ENCODE data around the gene IVL.

IVL gene, protein sequence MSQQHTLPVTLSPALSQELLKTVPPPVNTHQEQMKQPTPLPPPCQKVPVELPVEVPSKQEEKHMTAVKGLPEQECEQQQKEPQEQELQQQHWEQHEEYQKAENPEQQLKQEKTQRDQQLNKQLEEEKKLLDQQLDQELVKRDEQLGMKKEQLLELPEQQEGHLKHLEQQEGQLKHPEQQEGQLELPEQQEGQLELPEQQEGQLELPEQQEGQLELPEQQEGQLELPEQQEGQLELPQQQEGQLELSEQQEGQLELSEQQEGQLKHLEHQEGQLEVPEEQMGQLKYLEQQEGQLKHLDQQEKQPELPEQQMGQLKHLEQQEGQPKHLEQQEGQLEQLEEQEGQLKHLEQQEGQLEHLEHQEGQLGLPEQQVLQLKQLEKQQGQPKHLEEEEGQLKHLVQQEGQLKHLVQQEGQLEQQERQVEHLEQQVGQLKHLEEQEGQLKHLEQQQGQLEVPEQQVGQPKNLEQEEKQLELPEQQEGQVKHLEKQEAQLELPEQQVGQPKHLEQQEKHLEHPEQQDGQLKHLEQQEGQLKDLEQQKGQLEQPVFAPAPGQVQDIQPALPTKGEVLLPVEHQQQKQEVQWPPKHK

DNA sequence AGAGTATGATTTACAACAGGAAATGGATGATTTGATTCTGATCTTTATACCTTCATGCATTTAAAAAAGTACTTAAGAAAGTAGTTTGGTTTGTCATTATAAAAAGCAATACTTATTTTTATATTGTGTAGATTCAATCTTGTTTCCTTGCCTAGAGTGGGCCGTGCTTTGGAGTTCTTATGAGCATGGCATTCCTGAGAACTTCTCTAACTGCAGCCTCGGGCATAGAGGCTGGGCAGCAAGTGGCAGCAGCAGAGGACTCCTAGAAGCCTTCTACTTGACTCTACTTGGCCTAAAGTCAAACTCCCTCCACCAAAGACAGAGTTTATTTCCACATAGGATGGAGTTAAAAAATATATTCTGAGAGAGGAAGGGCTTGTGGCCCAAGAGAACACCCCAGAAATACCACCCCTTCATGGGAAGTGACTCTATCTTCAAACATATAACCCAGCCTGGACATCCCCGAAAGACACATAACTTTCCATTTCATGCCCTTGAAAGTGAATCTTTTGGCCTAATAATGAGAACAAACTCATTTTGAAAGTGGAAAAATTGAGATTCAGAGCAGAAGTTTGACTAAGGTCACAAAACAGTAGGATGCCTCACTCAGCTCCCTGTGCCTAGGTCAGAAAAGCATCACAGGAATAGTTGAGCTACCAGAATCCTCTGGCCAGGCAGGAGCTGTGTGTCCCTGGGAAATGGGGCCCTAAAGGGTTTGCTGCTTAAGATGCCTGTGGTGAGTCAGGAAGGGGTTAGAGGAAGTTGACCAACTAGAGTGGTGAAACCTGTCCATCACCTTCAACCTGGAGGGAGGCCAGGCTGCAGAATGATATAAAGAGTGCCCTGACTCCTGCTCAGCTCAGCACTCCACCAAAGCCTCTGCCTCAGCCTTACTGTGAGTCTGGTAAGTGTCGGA is at the start of gene IVL:
Gene IVL (plus strand): TSS at position 861 of the 916 bp plus-strand sequence. CDS start 1,252 bp downstream, outside the sequence.
- no peak for DNase-seq

- no peak for DNase-seq
Observed at GRCh38 chr1:152859696-152860095, 48.6 kb upstream of the IVL start, which contains the start of gene LCE7A. LCE7A (plus strand) TSS chr1:152859996; CDS start chr1:152860698, 702 bp downstream.

- no peak for DNase-seq
Observed at GRCh38 chr1:152860129-152860528, 48.2 kb upstream of the IVL start.

GRCh38 chr1:152861374-152861773 is 47.0 kb upstream of the IVL start:
- DNase-seq = no peak

DNA sequence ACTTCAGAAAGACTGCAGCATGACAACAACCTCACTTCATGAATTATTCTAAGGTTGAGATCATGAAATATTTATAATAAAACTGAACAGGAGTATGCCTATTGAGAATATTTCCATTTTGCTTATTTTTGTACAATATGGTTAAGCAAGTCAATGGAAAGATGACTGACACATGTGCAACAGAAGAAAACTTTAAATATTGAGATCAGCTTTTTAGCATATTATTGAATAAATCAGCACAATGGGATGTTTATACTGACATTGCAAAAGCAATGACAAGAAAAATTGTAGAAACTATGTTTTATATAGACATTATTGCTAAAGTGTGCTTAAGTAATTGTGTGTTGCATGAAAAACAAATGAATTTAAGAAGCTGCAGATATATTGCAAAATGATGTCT is 43.9 kb upstream of the IVL start:
- DNase-seq = no peak

- DNase-seq = no peak
Observed at GRCh38 chr1:152866321-152866720, 42.0 kb upstream of the IVL start.

DNA sequence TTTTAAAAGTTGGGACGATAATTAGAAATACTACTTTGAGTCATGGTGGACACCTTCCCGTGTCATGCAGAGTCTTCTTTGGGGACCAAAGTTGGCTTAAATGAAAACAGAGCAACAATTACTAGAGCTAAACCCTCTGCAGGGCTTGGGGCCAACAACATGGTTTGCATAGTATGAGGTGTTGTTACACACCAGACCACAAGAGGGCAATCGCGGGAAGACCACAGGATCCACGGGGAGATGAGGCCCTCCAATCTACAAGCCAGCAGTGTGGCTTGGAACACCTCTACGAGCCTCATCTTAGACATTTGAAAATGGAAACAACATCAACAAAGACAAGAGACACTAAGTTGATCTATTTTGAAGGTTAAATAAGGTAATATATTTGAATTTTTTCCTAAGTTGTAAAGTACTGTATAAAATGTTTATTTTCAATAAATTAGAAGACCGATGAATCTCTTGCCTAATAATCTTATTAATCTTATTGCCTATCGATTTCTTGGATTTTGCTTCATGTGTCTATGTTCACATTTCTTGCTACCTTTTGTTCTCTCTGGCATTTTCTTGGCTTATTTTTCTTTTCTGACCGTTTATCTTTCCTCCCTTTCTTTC is 38.4 kb upstream of the IVL start:
- DNase-seq = peak; percentile 46

DNA sequence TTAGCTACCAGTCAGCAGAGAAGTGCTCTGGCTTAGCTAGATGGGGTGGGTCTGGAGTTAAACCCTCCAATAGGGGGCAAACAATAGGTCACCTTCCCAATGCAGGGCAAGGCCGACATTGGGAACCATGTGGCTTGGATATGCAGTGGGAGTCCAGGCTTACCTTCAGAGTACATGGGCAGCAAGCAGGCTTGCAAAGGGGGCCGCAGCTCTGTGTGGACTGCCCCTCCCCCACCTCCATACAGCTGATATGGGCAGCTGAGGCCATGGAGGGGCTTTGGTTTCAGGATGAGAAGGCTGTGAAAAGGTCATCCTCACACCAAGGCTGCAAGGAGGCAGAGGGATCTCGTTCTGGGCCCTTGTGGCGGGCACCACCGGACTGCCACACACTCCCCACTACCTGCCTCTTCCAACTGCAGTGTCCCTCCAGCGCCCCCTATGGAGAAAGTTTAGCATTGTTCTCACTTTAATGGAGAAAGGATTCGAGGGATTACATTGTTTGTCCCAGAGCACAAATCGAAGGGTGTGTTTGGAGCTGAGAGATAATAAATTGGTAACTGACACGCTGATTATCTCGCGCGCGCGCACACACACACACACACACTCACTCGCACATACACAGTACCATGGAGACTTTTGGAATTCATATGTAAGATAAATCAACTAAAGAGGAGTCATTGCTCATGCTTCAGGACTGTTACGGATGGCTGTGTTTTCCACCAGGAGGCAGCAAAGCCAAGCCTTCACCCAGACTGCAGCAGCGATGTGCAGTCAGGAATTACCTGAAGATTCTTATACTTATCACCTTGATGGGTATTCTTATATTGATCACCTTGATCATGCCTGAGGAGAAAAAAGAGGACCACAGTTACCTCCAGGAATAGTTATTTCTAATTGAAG is 37.3 kb upstream of the IVL start:
- peak; percentile 16 for DNase-seq

DNA sequence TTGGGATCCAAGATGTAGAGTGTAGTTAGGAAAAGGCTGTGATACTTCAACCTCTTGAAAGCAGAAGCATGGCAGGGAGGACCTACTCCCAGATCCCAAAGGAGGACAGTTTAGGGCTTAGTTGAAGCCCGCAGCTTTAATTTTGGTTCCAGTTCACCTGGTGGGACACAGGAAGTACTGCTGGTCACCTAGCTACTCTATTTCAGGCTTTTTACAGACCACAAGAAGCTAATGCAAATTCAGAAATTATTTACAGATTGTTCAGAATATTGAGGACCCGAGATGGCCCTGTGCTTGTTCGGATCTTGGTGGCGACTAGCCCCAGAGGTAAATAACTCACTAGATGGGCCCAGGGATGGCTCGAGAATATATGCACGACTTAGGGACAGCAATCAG is 36.6 kb upstream of the IVL start:
- no peak for DNase-seq

GRCh38 chr1:152873495-152873894 is 34.9 kb upstream of the IVL start:
- DNase-seq = no peak

DNA sequence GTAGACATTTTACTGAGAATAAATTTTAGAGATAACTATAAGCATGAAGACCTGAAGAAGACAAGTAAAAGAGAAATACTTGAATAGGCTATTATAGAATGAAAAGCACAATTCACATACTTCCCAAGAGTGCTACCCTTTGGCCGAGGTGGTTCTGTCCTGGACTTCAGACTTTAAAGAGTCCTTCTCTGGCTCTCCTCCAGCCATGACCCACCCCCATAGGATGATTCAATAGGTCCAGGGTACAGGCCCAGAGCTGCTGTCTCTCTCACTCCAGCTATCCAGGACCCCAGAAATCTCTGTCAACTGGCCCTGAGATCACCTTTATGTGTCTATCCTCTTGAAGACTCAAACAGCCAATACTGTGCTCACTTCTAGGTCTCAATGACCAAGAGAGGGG is 31.5 kb upstream of the IVL start:
- no peak for DNase-seq

DNA sequence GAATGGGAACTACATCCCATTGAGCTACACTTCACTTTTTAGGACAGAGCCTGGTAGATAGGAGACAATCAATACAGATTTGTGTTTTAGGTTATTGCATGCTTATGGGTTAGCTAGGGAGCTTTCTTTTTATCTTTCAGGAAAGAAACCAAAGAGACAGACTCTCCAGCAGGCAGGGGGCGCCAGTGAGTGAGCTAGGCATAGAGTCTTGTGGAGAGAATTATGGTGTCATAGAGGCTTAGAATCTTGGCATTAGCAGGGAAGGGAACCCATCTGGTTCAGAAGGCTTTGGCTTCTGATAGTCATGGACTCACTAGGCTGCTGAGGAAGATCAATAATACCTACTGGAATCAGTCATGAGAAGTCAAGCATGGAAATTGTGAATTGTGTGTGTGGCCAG is 30.3 kb upstream of the IVL start, which contains the start of gene SMCP:
Gene SMCP (plus strand): TSS at position 281 of the 400 bp plus-strand sequence. CDS start 6,101 bp downstream, outside the sequence.
- no peak for DNase-seq

GRCh38 chr1:152879559-152880198 is 28.7 kb upstream of the IVL start:
- no peak for DNase-seq

DNA sequence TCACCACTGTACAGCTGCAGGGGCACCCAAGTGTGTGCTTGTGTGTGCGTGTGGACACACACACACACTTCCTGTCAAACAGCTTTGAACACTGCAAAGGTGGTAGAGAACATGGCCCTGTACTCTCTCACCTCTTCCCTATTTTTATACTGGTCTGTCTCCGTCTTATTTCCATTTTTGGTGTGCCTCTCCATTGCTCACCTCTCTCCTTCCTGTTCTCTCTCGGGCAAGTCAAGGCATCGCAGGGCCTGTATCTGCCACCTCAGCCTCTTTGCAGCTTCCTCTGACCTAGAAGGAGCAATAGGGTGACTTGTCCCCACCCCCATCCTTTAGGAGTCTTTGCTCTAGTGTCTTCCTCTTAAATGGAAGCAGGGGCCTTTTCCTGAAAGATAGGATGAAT is 28.0 kb upstream of the IVL start:
- no peak for DNase-seq

GRCh38 chr1:152880907-152881306 is 27.4 kb upstream of the IVL start:
- no peak for DNase-seq

DNA sequence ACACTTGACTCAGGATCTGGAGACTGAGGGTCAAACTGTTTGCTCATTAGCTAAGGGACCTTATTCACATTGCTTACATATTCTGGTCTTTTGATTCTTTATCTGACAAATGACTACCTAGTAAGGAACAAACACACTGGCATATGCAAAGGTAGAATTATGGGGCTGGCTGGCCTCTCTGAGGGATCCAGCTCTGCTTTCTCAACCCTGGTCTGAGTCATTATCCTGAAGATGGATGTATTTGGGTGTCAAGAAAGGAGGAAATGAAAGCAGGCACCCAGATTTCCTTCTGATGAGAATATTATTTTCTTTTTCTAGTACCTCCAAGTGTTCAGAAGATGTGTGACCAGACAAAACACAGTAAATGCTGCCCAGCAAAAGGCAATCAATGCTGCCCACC is 24.3 kb upstream of the IVL start:
- no peak for DNase-seq

- no peak for DNase-seq
Observed at GRCh38 chr1:152884506-152884905, 23.8 kb upstream of the IVL start.

- no peak for DNase-seq
Observed at GRCh38 chr1:152884966-152885624, 23.3 kb upstream of the IVL start.

- DNase-seq = no peak
Observed at GRCh38 chr1:152886085-152886484, 22.3 kb upstream of the IVL start.

GRCh38 chr1:152886758-152887409 is 21.5 kb upstream of the IVL start:
- no peak for DNase-seq
